ENCODE measurements around the gene TMEM255A. TPM values are rescaled to one million over a fixed set of nuclear protein-coding genes. Genes with fewer than 3 reads are reported as not detected.

The TMEM255A gene
- total RNA-seq, 2 experiments from 2014 or later = not detected

GRCh38 chrX:120290107-120290506 is 21.2 kb downstream of the TMEM255A start:
- intact Hi-C loops (cut with micrococcal nuclease; ENCODE audit: unreplicated experiment) = no loop called here
- POLR2A ChIA-PET = interaction anchor here (1.0 kb wide), 1 partner anchor 27 kb away, joined by 3 read pairs; no protein-coding TSS in a partner anchor
- no peak for DNase-seq (ENCODE audit: low spot score)

GRCh38 chrX:120287513-120288112 is 23.6 kb downstream of the TMEM255A start:
- H2AFZ ChIP-seq (ENCODE audit: low read length) = no peak overlapping the region
- no peaks in the 10 kb centered on the region for H3K9me3 ChIP-seq (ENCODE audit: low read length)
- ChIA-PET POLR2A (no interaction called here), CTCF (ENCODE audit: unreplicated experiment) (no interaction called here)
- no peak overlapping the region for H3K4me3 ChIP-seq (ENCODE audit: low read depth, low read length, poor library complexity, severe bottlenecking)
- H3K79me2 ChIP-seq (ENCODE audit: insufficient read depth, low read depth, low read length) = no peaks in the 10 kb centered on the region
- no peaks in the 10 kb centered on the region for H4K20me1 ChIP-seq (ENCODE audit: insufficient read depth, low read length)
- no peaks in the 10 kb centered on the region for H3K36me3 ChIP-seq (ENCODE audit: insufficient read depth, low read length)
- intact Hi-C loops (cut with micrococcal nuclease; ENCODE audit: unreplicated experiment) = no loop called here
- H3K4me1 ChIP-seq (ENCODE audit: insufficient read depth, low read length, poor library complexity, severe bottlenecking) = no peaks in the 10 kb centered on the region
- no peaks in the 10 kb centered on the region for H3K9me2 ChIP-seq (ENCODE audit: insufficient read depth, low read length)
- BruUV-seq (replicated peaks) = no TSS peak
- no peak for TF ChIP-seq EZH2phosphoT487 (IDR thresholded peaks at IDR 0.05; ENCODE audit: borderline replicate concordance, low read depth, low read length)
- TF ChIP-seq CTCF (conservative IDR thresholded peaks at IDR 0.05; ENCODE audit: low read length) = no peak
- H3K4me2 ChIP-seq (ENCODE audit: low read length) = no peak overlapping the region
- H3K27ac ChIP-seq (ENCODE audit: low read depth, low read length, poor library complexity, severe bottlenecking) = no peak overlapping the region
- no peak for DNase-seq (ENCODE audit: low spot score)

More at GRCh38 chrX:120290107-120290506, 21.2 kb downstream of the TMEM255A start:
- H3K36me3 ChIP-seq (ENCODE audit: insufficient read depth, low read length) = no peaks in the 10 kb centered on the region
- no peak overlapping the region for H2AFZ ChIP-seq (ENCODE audit: low read length)
- TF ChIP-seq CTCF (conservative IDR thresholded peaks at IDR 0.05; ENCODE audit: low read length) = no peak
- TF ChIP-seq EZH2phosphoT487 (IDR thresholded peaks at IDR 0.05; ENCODE audit: borderline replicate concordance, low read depth, low read length) = no peak
- no peak overlapping the region for H3K27ac ChIP-seq (ENCODE audit: low read depth, low read length, poor library complexity, severe bottlenecking)
- no peaks in the 10 kb centered on the region for H4K20me1 ChIP-seq (ENCODE audit: insufficient read depth, low read length)
- no peaks in the 10 kb centered on the region for H3K79me2 ChIP-seq (ENCODE audit: insufficient read depth, low read depth, low read length)
- no peaks in the 10 kb centered on the region for H3K4me1 ChIP-seq (ENCODE audit: insufficient read depth, low read length, poor library complexity, severe bottlenecking)
- H3K9me2 ChIP-seq (ENCODE audit: insufficient read depth, low read length) = no peaks in the 10 kb centered on the region
- no peak overlapping the region for H3K4me3 ChIP-seq (ENCODE audit: low read depth, low read length, poor library complexity, severe bottlenecking)
- H3K9me3 ChIP-seq (ENCODE audit: low read length) = no peaks in the 10 kb centered on the region
- CTCF ChIA-PET (ENCODE audit: unreplicated experiment) = no interaction called here
- no peak overlapping the region for H3K4me2 ChIP-seq (ENCODE audit: low read length)
- BruUV-seq (replicated peaks) = no TSS peak

GRCh38 chrX:120286733-120287512 is 24.3 kb downstream of the TMEM255A start:
- H3K9me3 ChIP-seq (ENCODE audit: low read length) = no peaks in the 10 kb centered on the region
- no peaks in the 10 kb centered on the region for H3K79me2 ChIP-seq (ENCODE audit: insufficient read depth, low read depth, low read length)
- TF ChIP-seq CTCF (conservative IDR thresholded peaks at IDR 0.05; ENCODE audit: low read length) (no peak), EZH2phosphoT487 (IDR thresholded peaks at IDR 0.05; ENCODE audit: borderline replicate concordance, low read depth, low read length) (no peak)
- ChIA-PET CTCF (ENCODE audit: unreplicated experiment) (no interaction called here), POLR2A (interaction anchor here (0.7 kb wide), 1 partner anchor 235 kb away, joined by 4 read pairs; no protein-coding TSS in a partner anchor)
- H3K4me1 ChIP-seq (ENCODE audit: insufficient read depth, low read length, poor library complexity, severe bottlenecking) = no peaks in the 10 kb centered on the region
- no peaks in the 10 kb centered on the region for H3K9me2 ChIP-seq (ENCODE audit: insufficient read depth, low read length)
- intact Hi-C loops (cut with micrococcal nuclease; ENCODE audit: unreplicated experiment) = no loop called here
- no peaks in the 10 kb centered on the region for H4K20me1 ChIP-seq (ENCODE audit: insufficient read depth, low read length)
- no peak overlapping the region for H2AFZ ChIP-seq (ENCODE audit: low read length)
- H3K4me3 ChIP-seq (ENCODE audit: low read depth, low read length, poor library complexity, severe bottlenecking) = no peak overlapping the region
- no TSS peak for BruUV-seq (replicated peaks)
- no peaks in the 10 kb centered on the region for H3K36me3 ChIP-seq (ENCODE audit: insufficient read depth, low read length)
- no peak overlapping the region for H3K4me2 ChIP-seq (ENCODE audit: low read length)
- H3K27ac ChIP-seq (ENCODE audit: low read depth, low read length, poor library complexity, severe bottlenecking) = no peak overlapping the region
- DNase-seq (ENCODE audit: low spot score) = no peak

Data from OCI-LY7 (cell line).